Measurements from ENCODE around the gene TFCP2. TPM values are rescaled to one million over a fixed set of nuclear protein-coding genes. Genes with fewer than 3 reads are reported as not detected.
A peak's percentile ranks its signal among the peaks of the same experiment; 100 is the strongest.
"Not testable (repeated sequence)": the region's sequence is repeated elsewhere in the genome, so short reads cannot be mapped to it uniquely, and the experiment has no call there.

TFCP2 gene
- total RNA-seq, result 10 to 100 TPM; 36.4 to 40.0 TPM
- 10 to 100 TPM in 1 of 2 donors, 1 to 10 TPM in 1; 6.0 to 15.3 TPM for polyA plus RNA-seq

- Mint-ChIP-seq H3K4me1 (peaks cover 10 to 22% (median 11%) of the 10 kb centered on the region in 4 donors), H3K9me3 (no peaks in the 10 kb centered on the region), H3K27ac (peak within 1 kb of the TSS in 6 of 7 donors; percentile 78 to 96 (median 91)), H3K36me3 (no peaks in the 10 kb centered on the region), H3K4me3 (peak within 1 kb of the TSS in 7 of 8 donors; percentile 71 to 92 (median 85)), H3K27me3 (no peaks in the 10 kb centered on the region)
- CTCF ChIA-PET (ENCODE audit: partially characterized antibody), result interaction anchor here (1.3 kb wide), 1 partner anchor 38 kb away, joined by 3 read pairs; no protein-coding TSS in a partner anchor
- Histone ChIP-seq H3K4me3 (ENCODE audit: low read length in 2 of 2) (peak within 1 kb of the TSS; percentile 72 to 87), H3K9me3 (ENCODE audit: control insufficient read depth in 1 of 2, low read length in 2 of 2) (no peaks in the 10 kb centered on the region), H3K27ac (ENCODE audit: low read depth, low read length) (peak within 1 kb of the TSS; percentile 96), H3K36me3 (ENCODE audit: insufficient read depth, low read length) (no peaks in the 10 kb centered on the region), H3K4me1 (ENCODE audit: insufficient read depth, low read length) (peaks cover 26% of the 10 kb centered on the region), H3K27me3 (ENCODE audit: insufficient read depth, low read length) (no peaks in the 10 kb centered on the region)
- intact Hi-C loops (cut with micrococcal nuclease), result loop anchor here (1.0 kb wide), 4 partner anchors 46 to 124 kb away; partner anchors contain the start of genes CSRNP2, DAZAP2, LETMD1 and POU6F1
- POLR2A ChIA-PET (ENCODE audit: partially characterized antibody), result interaction anchor here (0.6 to 2.4 kb wide), 6 partner anchors 26 to 146 kb away, joined by 3 to 13 read pairs (median 6); partner anchors contain the start of genes CSRNP2, DAZAP2 and POU6F1
- DNase-seq, result peak; percentile 91 to 96 (median 92)
These were observed at the start of gene TFCP2 for GRCh38 chr12:51172515-51173431. Gene TFCP2, minus strand, starts transcription at chr12:51173135. Its CDS starts 713 bp downstream, at chr12:51172422.

- Histone ChIP-seq H3K36me3 (ENCODE audit: insufficient read depth, low read length) (no peaks in the 10 kb centered on the region), H3K4me3 (ENCODE audit: low read length in 2 of 2) (no peak overlapping the region), H3K27ac (ENCODE audit: low read depth, low read length) (no peak overlapping the region), H3K27me3 (ENCODE audit: insufficient read depth, low read length) (no peaks in the 10 kb centered on the region), H3K9me3 (ENCODE audit: control insufficient read depth in 1 of 2, low read length in 2 of 2) (no peaks in the 10 kb centered on the region), H3K4me1 (ENCODE audit: insufficient read depth, low read length) (peaks cover 16% of the 10 kb centered on the region)
- POLR2A ChIA-PET (ENCODE audit: partially characterized antibody), result interaction anchor here (2.3 kb wide), 1 partner anchor 16 kb away, joined by 8 read pairs; the partner anchor contains the start of gene DAZAP2
- CTCF ChIA-PET (ENCODE audit: partially characterized antibody), result interaction anchor here (0.7 kb wide), 1 partner anchor 28 kb away, joined by 5 read pairs; no protein-coding TSS in a partner anchor
- Mint-ChIP-seq H3K4me3 (peak overlapping the region in 1 of 8 donors; percentile 60), H3K36me3 (peaks cover 3 to 4% of the 10 kb centered on the region in 2 donors), H3K9me3 (peaks cover 0 to 2% (median 0%) of the 10 kb centered on the region in 8 donors), H3K27me3 (no peaks in the 10 kb centered on the region), H3K4me1 (peaks cover 13 to 24% (median 17%) of the 10 kb centered on the region in 4 donors), H3K27ac (peak overlapping the region in 2 of 7 donors; percentile 58 to 92)
- no peak for DNase-seq
- intact Hi-C loops (cut with micrococcal nuclease), result no loop called here
These were observed 49.5 kb upstream of the TFCP2 start for GRCh38 chr12:51222461-51222860.

- H3K4me3 ChIP-seq (ENCODE audit: low read length in 2 of 2); H3K36me3 ChIP-seq (ENCODE audit: insufficient read depth, low read length); H3K9me3 Mint-ChIP-seq; intact Hi-C loops (cut with micrococcal nuclease); H3K27me3 Mint-ChIP-seq; H3K36me3 Mint-ChIP-seq; H3K27ac ChIP-seq (ENCODE audit: low read depth, low read length); DNase-seq; H3K9me3 ChIP-seq (ENCODE audit: control insufficient read depth in 1 of 2, low read length in 2 of 2); H3K27me3 ChIP-seq (ENCODE audit: insufficient read depth, low read length): not testable (repeated sequence)
- peaks cover 25% of the 10 kb centered on the region for H3K4me1 ChIP-seq (ENCODE audit: insufficient read depth, low read length)
- H3K4me3 Mint-ChIP-seq, result peak overlapping the region in 3 of 8 donors; percentile 10 to 96 (median 90)
- peaks cover 18 to 33% (median 25%) of the 10 kb centered on the region in 4 donors for H3K4me1 Mint-ChIP-seq
- ChIA-PET CTCF (ENCODE audit: partially characterized antibody) (interaction anchor here (1.5 kb wide), 1 partner anchor 19 kb away, joined by 3 read pairs; the partner anchor contains the start of gene DAZAP2), POLR2A (ENCODE audit: partially characterized antibody) (interaction anchor here (1.2 kb wide), 1 partner anchor 19 kb away, joined by 3 read pairs; the partner anchor contains the start of gene DAZAP2)
- H3K27ac Mint-ChIP-seq, result peak overlapping the region in 3 of 7 donors; percentile 94 to 96 (median 94)
These were observed 46.9 kb upstream of the TFCP2 start for GRCh38 chr12:51219857-51220256.

- CTCF ChIA-PET (ENCODE audit: partially characterized antibody), result interaction anchor here (0.8 to 2.8 kb wide), 4 partner anchors 16 to 28 kb away, joined by 3 to 9 read pairs (median 6); partner anchors contain the start of gene DAZAP2
- POLR2A ChIA-PET (ENCODE audit: partially characterized antibody), result interaction anchor here (1.2 to 5.1 kb wide), 4 partner anchors 21 to 1108 kb away, joined by 3 to 177 read pairs (median 8); partner anchors contain the start of genes COX14 and DAZAP2
- Mint-ChIP-seq H3K27ac (peak overlapping the region; percentile 48 to 97 (median 94)), H3K4me3 (peak overlapping the region; percentile 50 to 96 (median 93)), H3K27me3 (no peaks in the 10 kb centered on the region), H3K36me3 (peaks cover 1 to 4% of the 10 kb centered on the region in 2 donors), H3K4me1 (peaks cover 19 to 36% (median 27%) of the 10 kb centered on the region in 4 donors), H3K9me3 (peaks cover 0 to 2% (median 0%) of the 10 kb centered on the region in 8 donors)
- no peak overlapping the region for H3K27ac ChIP-seq (ENCODE audit: low read depth, low read length)
- no peak overlapping the region for H3K4me3 ChIP-seq (ENCODE audit: low read length in 2 of 2)
- no peaks in the 10 kb centered on the region for H3K36me3 ChIP-seq (ENCODE audit: insufficient read depth, low read length)
- H3K27me3 ChIP-seq (ENCODE audit: insufficient read depth, low read length), result no peaks in the 10 kb centered on the region
- peaks cover 25% of the 10 kb centered on the region for H3K4me1 ChIP-seq (ENCODE audit: insufficient read depth, low read length)
- H3K9me3 ChIP-seq (ENCODE audit: control insufficient read depth in 1 of 2, low read length in 2 of 2), result no peaks in the 10 kb centered on the region
- no peak for DNase-seq
- intact Hi-C loops (cut with micrococcal nuclease), result no loop called here
These were observed 46.4 kb upstream of the TFCP2 start for GRCh38 chr12:51219322-51219721.

GRCh38 chr12:51218607-51219161, 45.7 kb upstream of the TFCP2 start:
- Histone ChIP-seq H3K27ac (ENCODE audit: low read depth, low read length) (peak overlapping the region; percentile 91), H3K36me3 (ENCODE audit: insufficient read depth, low read length) (no peaks in the 10 kb centered on the region), H3K4me1 (ENCODE audit: insufficient read depth, low read length) (peaks cover 25% of the 10 kb centered on the region), H3K9me3 (ENCODE audit: control insufficient read depth in 1 of 2, low read length in 2 of 2) (no peaks in the 10 kb centered on the region), H3K4me3 (ENCODE audit: low read length in 2 of 2) (peak overlapping the region; percentile 90 to 99), H3K27me3 (ENCODE audit: insufficient read depth, low read length) (no peaks in the 10 kb centered on the region)
- intact Hi-C loops (cut with micrococcal nuclease), result loop anchor here (1.0 kb wide), 3 partner anchors 20 to 170 kb away; partner anchors contain the start of genes DAZAP2, LETMD1 and TFCP2
- Mint-ChIP-seq H3K4me1 (peaks cover 19 to 39% (median 29%) of the 10 kb centered on the region in 4 donors), H3K4me3 (peak overlapping the region; percentile 90 to 96 (median 94)), H3K9me3 (peaks cover 0 to 2% (median 0%) of the 10 kb centered on the region in 8 donors), H3K27ac (peak overlapping the region; percentile 94 to 99 (median 97)), H3K27me3 (no peaks in the 10 kb centered on the region), H3K36me3 (peaks cover 3 to 6% of the 10 kb centered on the region in 2 donors)
- DNase-seq, result no peak
- ChIA-PET CTCF (ENCODE audit: partially characterized antibody) (interaction anchor here (0.6 to 3.0 kb wide), 15 partner anchors 12 to 192 kb away, joined by 3 to 14 read pairs (median 4); partner anchors contain the start of genes DAZAP2 and SLC11A2), POLR2A (ENCODE audit: partially characterized antibody) (interaction anchor here (0.7 to 5.1 kb wide), 29 partner anchors 8 to 1107 kb away, joined by 3 to 177 read pairs (median 4); partner anchors contain the start of genes ATF1, BIN2, COX14 and CSRNP2)

GRCh38 chr12:51217968-51218606, 45.2 kb upstream of the TFCP2 start, which contains the start of gene POU6F1:
Gene POU6F1, minus strand, starts transcription at chr12:51218062. Its CDS starts 11,226 bp downstream, at chr12:51206836.
- peak; percentile 76 to 82 (median 80) for DNase-seq
- ChIA-PET POLR2A (ENCODE audit: partially characterized antibody) (interaction anchor here (0.6 to 5.1 kb wide), 38 partner anchors 9 to 1598 kb away, joined by 3 to 177 read pairs (median 4); partner anchors contain the start of genes ATF1, BIN2, COX14 and CSRNP2), CTCF (ENCODE audit: partially characterized antibody) (interaction anchor here (0.6 to 3.0 kb wide), 14 partner anchors 12 to 192 kb away, joined by 3 to 14 read pairs (median 4); partner anchors contain the start of genes DAZAP2 and SLC11A2)
- Mint-ChIP-seq H3K36me3 (peaks cover 3 to 6% of the 10 kb centered on the region in 2 donors), H3K27me3 (no peaks in the 10 kb centered on the region), H3K4me1 (peaks cover 19 to 39% (median 29%) of the 10 kb centered on the region in 4 donors), H3K27ac (peak within 1 kb of the TSS; percentile 94 to 99 (median 97)), H3K9me3 (peaks cover 0 to 2% (median 0%) of the 10 kb centered on the region in 8 donors), H3K4me3 (peak within 1 kb of the TSS; percentile 90 to 96 (median 94))
- Histone ChIP-seq H3K9me3 (ENCODE audit: control insufficient read depth in 1 of 2, low read length in 2 of 2) (no peaks in the 10 kb centered on the region), H3K4me3 (ENCODE audit: low read length in 2 of 2) (peak within 1 kb of the TSS; percentile 90 to 99), H3K27me3 (ENCODE audit: insufficient read depth, low read length) (no peaks in the 10 kb centered on the region), H3K36me3 (ENCODE audit: insufficient read depth, low read length) (no peaks in the 10 kb centered on the region), H3K27ac (ENCODE audit: low read depth, low read length) (peak within 1 kb of the TSS; percentile 91), H3K4me1 (ENCODE audit: insufficient read depth, low read length) (peaks cover 25% of the 10 kb centered on the region)
- intact Hi-C loops (cut with micrococcal nuclease), result loop anchor here (1.0 kb wide), 3 partner anchors 20 to 170 kb away; partner anchors contain the start of genes DAZAP2, LETMD1 and TFCP2

Data from CD4-positive, alpha-beta memory T cell (primary cell).